Heart left ventricle (tissue), 13 donors: ENCODE measurements around the gene ACTA1.

Experiments
- CTCF ChIP-seq, 12 donors: fragments of 200-600 bp; sonication (generic) in 4 of 12; IDR thresholded peaks; one replicate each; pipeline versions ENCODE4 v1.5.0 to v1.8.0; 2018 to 2022; ENCODE audit warnings: antibody characterized with exemption in 12 of 12, mild to moderate bottlenecking in 5 of 12
- POLR2A ChIP-seq, 2 donors: fragments of 450-650 bp; IDR thresholded peaks; one replicate each; pipeline ENCODE4 v1.6.1; 2017; ENCODE audit warnings: antibody characterized with exemption in 2 of 2, mild to moderate bottlenecking in 2 of 2, moderate library complexity in 2 of 2
- donor health status: ischemic (EF 13 %, LVEDD 7.1; RV severe dilation, severe dysfunction).
- donor health status: DM: no; HTN: yes; CAD: no.
- donor health status: DM: no; HTN: no; CAD: no.
- donor health status: ischemic (EF 25% LVEDD 6.9; RV normal size, moderate dysfunction).
- donor health status: ischemic (EF 25% LVEDD 5.7; RV mildly dilated, moderate dysfunction).
- donor health status: ischemic (EF 35%, LVEDD 5.7; RV mildly dilated, moderate dysfunction).
- donor health status: nonischemic (EF 11% LVEDD 7.7; RV severe dilation, severe dysfunction).
- donor health status: DM: yes; HTN: yes; CAD: no.
- donor health status: PGD.
- donor health status: ischemic (EF 29% LVEDD 5.4; RV normal size, mild dysfunction).
- donor health status: nonischemic (EF 23%, LVEDD 6.1; RV moderate dilation, normal function).

GRCh38 chr1:229466887-229467286, 33.0 kb upstream of the ACTA1 start:
- TF ChIP-seq POLR2A (IDR thresholded peaks at IDR 0.05) (no peak), CTCF (IDR thresholded peaks at IDR 0.05) (no peak)
